ENCODE results near the gene ART3.

The ART3 gene

GRCh38 chr4:76053730-76054129, 20.8 kb upstream of the ART3 start:
- H3K4me3 ChIP-seq (ENCODE audit: low read length) = no peak overlapping the region
- no peaks in the 10 kb centered on the region for H3K9me3 ChIP-seq (ENCODE audit: control insufficient read depth, low read length)
- H3K4me1 ChIP-seq (ENCODE audit: control insufficient read depth, insufficient read depth, low read length) = no peaks in the 10 kb centered on the region
- peaks cover 11% of the 10 kb centered on the region for H3K27me3 ChIP-seq (replicated peaks; ENCODE audit: control insufficient read depth, insufficient read depth, low read length)
- H3K9ac ChIP-seq (ENCODE audit: low read length) = no peak overlapping the region
- no peaks in the 10 kb centered on the region for H3K36me3 ChIP-seq (ENCODE audit: control insufficient read depth, insufficient read depth, low read length, severe bottlenecking)
- no peak for DNase-seq (ENCODE audit: low read depth)

- no peak overlapping the region for H3K9ac ChIP-seq (ENCODE audit: low read length)
- no peaks in the 10 kb centered on the region for H3K36me3 ChIP-seq (ENCODE audit: control insufficient read depth, insufficient read depth, low read length, severe bottlenecking)
- no peak overlapping the region for H3K4me3 ChIP-seq (ENCODE audit: low read length)
- DNase-seq (ENCODE audit: low read depth) = no peak
- no peaks in the 10 kb centered on the region for H3K4me1 ChIP-seq (ENCODE audit: control insufficient read depth, insufficient read depth, low read length)
- no peaks in the 10 kb centered on the region for H3K9me3 ChIP-seq (ENCODE audit: control insufficient read depth, low read length)
- H3K27me3 ChIP-seq (replicated peaks; ENCODE audit: control insufficient read depth, insufficient read depth, low read length) = peaks cover 11% of the 10 kb centered on the region
Observed at GRCh38 chr4:76055016-76055415, 19.5 kb upstream of the ART3 start.

GRCh38 chr4:76055421-76055820, 19.1 kb upstream of the ART3 start:
- DNase-seq (ENCODE audit: low read depth) = no peak
- Histone ChIP-seq H3K9me3 (ENCODE audit: control insufficient read depth, low read length) (no peaks in the 10 kb centered on the region), H3K9ac (ENCODE audit: low read length) (no peak overlapping the region), H3K36me3 (ENCODE audit: control insufficient read depth, insufficient read depth, low read length, severe bottlenecking) (no peaks in the 10 kb centered on the region), H3K27me3 (replicated peaks; ENCODE audit: control insufficient read depth, insufficient read depth, low read length) (peaks cover 11% of the 10 kb centered on the region), H3K4me3 (ENCODE audit: low read length) (no peak overlapping the region), H3K4me1 (ENCODE audit: control insufficient read depth, insufficient read depth, low read length) (no peaks in the 10 kb centered on the region)

GRCh38 chr4:76058302-76058701, 16.2 kb upstream of the ART3 start:
- H3K27me3 ChIP-seq (replicated peaks; ENCODE audit: control insufficient read depth, insufficient read depth, low read length) = peaks cover 11% of the 10 kb centered on the region
- no peak overlapping the region for H3K4me3 ChIP-seq (ENCODE audit: low read length)

GRCh38 chr4:76058888-76059426, 15.6 kb upstream of the ART3 start:
- H3K4me3 ChIP-seq (ENCODE audit: low read length) = no peak overlapping the region
- no peaks in the 10 kb centered on the region for H3K9me3 ChIP-seq (ENCODE audit: control insufficient read depth, low read length)
- DNase-seq (ENCODE audit: low read depth) = no peak
- H3K27me3 ChIP-seq (replicated peaks; ENCODE audit: control insufficient read depth, insufficient read depth, low read length) = peaks cover 11% of the 10 kb centered on the region
- no peaks in the 10 kb centered on the region for H3K36me3 ChIP-seq (ENCODE audit: control insufficient read depth, insufficient read depth, low read length, severe bottlenecking)
- no peak overlapping the region for H3K9ac ChIP-seq (ENCODE audit: low read length)
- H3K4me1 ChIP-seq (ENCODE audit: control insufficient read depth, insufficient read depth, low read length) = no peaks in the 10 kb centered on the region

More at GRCh38 chr4:76058302-76058701, 16.2 kb upstream of the ART3 start:
- Histone ChIP-seq H3K36me3 (ENCODE audit: control insufficient read depth, insufficient read depth, low read length, severe bottlenecking) (no peaks in the 10 kb centered on the region), H3K9me3 (ENCODE audit: control insufficient read depth, low read length) (no peaks in the 10 kb centered on the region), H3K4me1 (ENCODE audit: control insufficient read depth, insufficient read depth, low read length) (no peaks in the 10 kb centered on the region), H3K9ac (ENCODE audit: low read length) (no peak overlapping the region)
- no peak for DNase-seq (ENCODE audit: low read depth)

GRCh38 chr4:76059750-76060149, 14.8 kb upstream of the ART3 start:
- peaks cover 10% of the 10 kb centered on the region for H3K27me3 ChIP-seq (replicated peaks; ENCODE audit: control insufficient read depth, insufficient read depth, low read length)

GRCh38 chr4:76060506-76060905, 14.0 kb upstream of the ART3 start:
- Histone ChIP-seq H3K27me3 (replicated peaks; ENCODE audit: control insufficient read depth, insufficient read depth, low read length) (peaks cover 7% of the 10 kb centered on the region), H3K4me1 (ENCODE audit: control insufficient read depth, insufficient read depth, low read length) (no peaks in the 10 kb centered on the region), H3K9me3 (ENCODE audit: control insufficient read depth, low read length) (no peaks in the 10 kb centered on the region), H3K9ac (ENCODE audit: low read length) (no peak overlapping the region), H3K36me3 (ENCODE audit: control insufficient read depth, insufficient read depth, low read length, severe bottlenecking) (no peaks in the 10 kb centered on the region), H3K4me3 (ENCODE audit: low read length) (no peak overlapping the region)
- no peak for DNase-seq (ENCODE audit: low read depth)

More at GRCh38 chr4:76059750-76060149, 14.8 kb upstream of the ART3 start:
- H3K9ac ChIP-seq (ENCODE audit: low read length) = no peak overlapping the region
- H3K36me3 ChIP-seq (ENCODE audit: control insufficient read depth, insufficient read depth, low read length, severe bottlenecking) = no peaks in the 10 kb centered on the region
- H3K9me3 ChIP-seq (ENCODE audit: control insufficient read depth, low read length) = no peaks in the 10 kb centered on the region
- H3K4me3 ChIP-seq (ENCODE audit: low read length) = no peak overlapping the region
- DNase-seq (ENCODE audit: low read depth) = no peak
- no peaks in the 10 kb centered on the region for H3K4me1 ChIP-seq (ENCODE audit: control insufficient read depth, insufficient read depth, low read length)

- no peak for DNase-seq (ENCODE audit: low read depth)
- H3K36me3 ChIP-seq (ENCODE audit: control insufficient read depth, insufficient read depth, low read length, severe bottlenecking) = no peaks in the 10 kb centered on the region
- H3K4me1 ChIP-seq (ENCODE audit: control insufficient read depth, insufficient read depth, low read length) = no peaks in the 10 kb centered on the region
- H3K4me3 ChIP-seq (ENCODE audit: low read length) = no peak overlapping the region
- H3K9ac ChIP-seq (ENCODE audit: low read length) = no peak overlapping the region
- peaks cover under 1% of the 10 kb centered on the region for H3K27me3 ChIP-seq (replicated peaks; ENCODE audit: control insufficient read depth, insufficient read depth, low read length)
- H3K9me3 ChIP-seq (ENCODE audit: control insufficient read depth, low read length) = no peaks in the 10 kb centered on the region
Observed at GRCh38 chr4:76061421-76061820, 13.1 kb upstream of the ART3 start.

- Histone ChIP-seq H3K27me3 (replicated peaks; ENCODE audit: control insufficient read depth, insufficient read depth, low read length) (no peaks in the 10 kb centered on the region), H3K9me3 (ENCODE audit: control insufficient read depth, low read length) (no peaks in the 10 kb centered on the region), H3K9ac (ENCODE audit: low read length) (no peak overlapping the region), H3K36me3 (ENCODE audit: control insufficient read depth, insufficient read depth, low read length, severe bottlenecking) (no peaks in the 10 kb centered on the region), H3K4me1 (ENCODE audit: control insufficient read depth, insufficient read depth, low read length) (no peaks in the 10 kb centered on the region), H3K4me3 (ENCODE audit: low read length) (no peak overlapping the region)
- DNase-seq (ENCODE audit: low read depth) = no peak
Observed at GRCh38 chr4:76061982-76062381, 12.5 kb upstream of the ART3 start.

- H3K36me3 ChIP-seq (ENCODE audit: control insufficient read depth, insufficient read depth, low read length, severe bottlenecking) = no peaks in the 10 kb centered on the region
- no peak for DNase-seq (ENCODE audit: low read depth)
- H3K27me3 ChIP-seq (replicated peaks; ENCODE audit: control insufficient read depth, insufficient read depth, low read length) = no peaks in the 10 kb centered on the region
- H3K9ac ChIP-seq (ENCODE audit: low read length) = no peak overlapping the region
- H3K4me3 ChIP-seq (ENCODE audit: low read length) = no peak overlapping the region
- no peaks in the 10 kb centered on the region for H3K9me3 ChIP-seq (ENCODE audit: control insufficient read depth, low read length)
- no peaks in the 10 kb centered on the region for H3K4me1 ChIP-seq (ENCODE audit: control insufficient read depth, insufficient read depth, low read length)
Observed at GRCh38 chr4:76066546-76066945, 8.0 kb upstream of the ART3 start.

- Histone ChIP-seq H3K4me3 (ENCODE audit: low read length) (no peak overlapping the region), H3K9ac (ENCODE audit: low read length) (no peak overlapping the region), H3K4me1 (ENCODE audit: control insufficient read depth, insufficient read depth, low read length) (no peaks in the 10 kb centered on the region), H3K36me3 (ENCODE audit: control insufficient read depth, insufficient read depth, low read length, severe bottlenecking) (no peaks in the 10 kb centered on the region), H3K9me3 (ENCODE audit: control insufficient read depth, low read length) (no peaks in the 10 kb centered on the region), H3K27me3 (replicated peaks; ENCODE audit: control insufficient read depth, insufficient read depth, low read length) (no peaks in the 10 kb centered on the region)
- peak; percentile 90 for DNase-seq (ENCODE audit: low read depth)
Observed at GRCh38 chr4:76067652-76068286, 6.7 kb upstream of the ART3 start.

- Histone ChIP-seq H3K4me3 (ENCODE audit: low read length) (no peak overlapping the region), H3K4me1 (ENCODE audit: control insufficient read depth, insufficient read depth, low read length) (peaks cover 4% of the 10 kb centered on the region), H3K9ac (ENCODE audit: low read length) (no peak overlapping the region), H3K36me3 (ENCODE audit: control insufficient read depth, insufficient read depth, low read length, severe bottlenecking) (no peaks in the 10 kb centered on the region), H3K27me3 (replicated peaks; ENCODE audit: control insufficient read depth, insufficient read depth, low read length) (no peaks in the 10 kb centered on the region), H3K9me3 (ENCODE audit: control insufficient read depth, low read length) (no peaks in the 10 kb centered on the region)
- no peak for DNase-seq (ENCODE audit: low read depth)
Observed at GRCh38 chr4:76072760-76073159, 1.7 kb upstream of the ART3 start.
